NCI-H774 (cell line): Measurements from ENCODE around the gene TNFRSF13B.
"Not testable (repeated sequence)": the region's sequence is repeated elsewhere in the genome, so short reads cannot be mapped to it uniquely, and the experiment has no call there.

Source experiments
- DNase-seq: peaks from one replicate; lab custom pipeline; 2025; lab: John Stamatoyannopoulos, UW

Gene TNFRSF13B

DNA sequence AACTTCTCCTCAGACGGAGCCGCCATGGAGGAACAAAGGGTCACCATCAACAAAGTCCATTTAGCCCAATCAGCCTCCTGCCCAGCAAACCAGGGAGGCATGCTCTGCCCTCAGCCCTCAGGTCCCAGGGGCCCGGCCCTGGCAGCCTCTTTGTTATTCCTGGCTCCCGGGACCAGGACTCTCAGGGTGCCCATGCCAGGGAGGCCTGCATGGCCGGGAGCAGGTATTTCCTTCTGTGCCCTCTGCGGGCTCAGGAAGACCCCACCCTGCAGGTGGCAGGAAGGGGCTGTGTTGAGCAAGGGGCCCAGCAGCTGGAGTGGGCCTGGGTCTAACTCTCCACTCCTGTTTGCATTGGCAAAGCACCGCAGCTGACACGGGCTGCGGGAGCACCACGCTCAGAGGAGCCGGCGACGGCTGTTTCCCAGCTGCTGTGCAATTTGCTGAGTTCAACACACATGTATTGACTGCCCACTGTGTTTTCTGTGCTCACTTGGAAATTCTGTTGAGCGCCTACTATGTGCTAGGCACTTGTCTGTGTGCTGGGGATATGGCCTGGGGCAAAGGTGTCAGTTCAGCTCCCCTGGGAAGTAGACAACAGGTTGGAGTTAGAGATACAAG lies 33.2 kb upstream of the TNFRSF13B start:
- not testable (repeated sequence) for DNase-seq

GRCh38 chr17:17004251-17004996 lies 32.5 kb upstream of the TNFRSF13B start:
- no peak for DNase-seq

- DNase-seq = not testable (repeated sequence)
Measured at GRCh38 chr17:17002731-17003715, 31.1 kb upstream of the TNFRSF13B start.

DNA sequence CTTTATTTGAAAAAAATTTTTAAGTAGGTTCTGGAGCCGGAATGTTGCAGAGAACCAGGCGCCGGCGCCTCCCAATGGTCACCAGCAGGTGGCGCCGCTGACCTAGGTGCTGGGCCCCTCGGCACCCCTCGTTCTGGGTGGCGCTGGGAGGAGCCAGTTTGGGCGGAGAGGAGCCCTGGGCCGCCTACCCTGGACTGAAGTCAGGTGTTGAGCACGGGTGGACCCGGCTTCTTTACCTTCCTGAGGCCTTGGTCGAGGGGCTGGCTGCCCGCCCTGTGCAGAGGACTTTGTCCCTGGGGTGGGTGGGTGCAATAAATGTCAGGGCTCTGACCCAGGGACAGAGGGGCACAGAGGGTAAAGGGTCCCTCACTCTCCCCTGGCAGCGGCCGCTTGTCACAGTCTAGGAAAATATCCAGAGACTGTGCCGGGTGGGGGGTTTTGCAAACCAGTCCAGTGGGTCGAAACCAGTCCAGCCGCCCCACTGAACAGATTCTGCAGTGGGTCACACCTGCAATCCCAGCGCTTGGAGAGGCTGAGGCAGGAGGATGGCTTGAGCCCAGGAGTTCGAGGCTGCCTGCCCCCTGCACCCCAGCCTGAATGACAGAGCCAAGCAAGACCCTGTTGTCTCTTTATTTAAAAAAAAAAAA lies 30.1 kb upstream of the TNFRSF13B start:
- peak; percentile 29 for DNase-seq

GRCh38 chr17:17001076-17001777 lies 29.3 kb upstream of the TNFRSF13B start:
- no peak for DNase-seq

DNA sequence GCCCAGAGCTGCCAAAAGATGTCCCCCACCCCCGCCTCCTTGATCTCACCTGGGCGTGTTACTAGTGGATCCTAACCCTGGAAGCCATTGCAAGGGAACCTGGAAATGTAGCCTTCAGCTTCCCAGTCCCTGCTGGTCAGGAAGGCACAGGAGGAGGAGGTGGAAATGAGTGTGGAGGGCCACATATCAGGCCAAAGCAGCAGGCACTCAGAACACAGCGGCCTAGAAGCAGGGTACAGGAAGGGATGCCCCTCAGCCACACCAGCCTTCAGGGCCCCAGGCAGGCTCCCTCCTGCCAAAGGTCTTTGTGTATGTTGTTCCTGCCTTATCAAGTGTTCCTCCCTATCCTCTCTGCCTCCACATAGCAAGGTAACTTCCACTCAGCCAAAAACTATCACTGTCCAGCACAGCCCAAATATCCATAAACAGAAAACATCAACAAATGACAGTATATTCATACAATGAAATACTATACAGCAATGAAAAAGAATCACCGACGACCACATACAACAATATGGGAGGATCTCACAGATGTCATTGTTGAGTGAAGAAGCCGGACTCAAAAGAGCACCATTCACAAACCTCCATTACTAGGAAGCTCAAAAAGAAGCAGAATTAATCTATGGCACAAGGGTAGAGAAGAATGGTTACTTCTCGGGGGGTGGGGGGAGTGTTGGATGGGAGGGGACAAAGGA lies 28.2 kb upstream of the TNFRSF13B start:
- no peak for DNase-seq

DNA sequence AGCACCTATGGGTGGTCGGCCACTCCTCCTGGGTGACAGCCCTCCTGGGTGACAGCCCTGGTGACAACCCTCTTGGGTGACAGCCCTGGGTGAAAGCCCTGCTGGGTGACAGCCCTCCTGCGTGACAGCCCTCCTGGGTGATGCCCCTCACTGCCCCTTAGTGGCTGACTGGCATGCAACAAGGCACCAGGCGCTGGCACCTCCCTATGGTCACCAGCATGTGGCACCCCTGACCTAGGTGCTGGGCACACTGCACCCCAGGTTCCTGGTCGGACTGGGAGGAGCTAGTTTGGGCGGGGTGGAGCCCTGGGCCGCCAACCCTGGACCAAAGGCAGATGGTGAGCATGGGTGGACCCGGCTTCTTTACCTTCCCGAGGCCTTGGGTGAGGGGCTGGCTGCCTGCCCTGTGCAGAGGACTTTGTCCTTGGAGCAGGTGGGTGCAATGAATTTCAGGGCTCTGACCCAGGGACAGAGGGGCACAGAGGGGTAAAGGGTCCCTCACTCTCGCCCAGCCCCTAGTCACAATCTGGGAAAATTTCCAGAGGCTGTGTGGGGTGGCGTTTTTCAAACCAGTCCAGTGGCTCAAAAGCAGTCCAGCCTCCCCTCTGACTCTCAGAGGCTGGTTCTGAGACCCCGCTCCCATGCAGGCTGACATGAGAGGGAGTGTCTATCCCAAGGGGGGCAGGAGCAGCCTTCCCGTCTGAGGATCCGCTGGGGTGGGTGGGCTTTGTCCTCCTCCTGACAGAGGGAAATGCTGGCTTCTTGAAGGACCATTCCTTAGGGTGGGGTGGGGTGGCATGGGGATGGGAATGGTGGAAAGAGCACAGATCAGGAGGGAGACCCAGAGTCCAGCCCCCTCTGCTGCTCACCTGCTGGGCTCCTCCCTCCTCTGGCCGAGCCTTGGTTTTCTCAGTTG lies 25.9 kb upstream of the TNFRSF13B start:
- DNase-seq = no peak

DNA sequence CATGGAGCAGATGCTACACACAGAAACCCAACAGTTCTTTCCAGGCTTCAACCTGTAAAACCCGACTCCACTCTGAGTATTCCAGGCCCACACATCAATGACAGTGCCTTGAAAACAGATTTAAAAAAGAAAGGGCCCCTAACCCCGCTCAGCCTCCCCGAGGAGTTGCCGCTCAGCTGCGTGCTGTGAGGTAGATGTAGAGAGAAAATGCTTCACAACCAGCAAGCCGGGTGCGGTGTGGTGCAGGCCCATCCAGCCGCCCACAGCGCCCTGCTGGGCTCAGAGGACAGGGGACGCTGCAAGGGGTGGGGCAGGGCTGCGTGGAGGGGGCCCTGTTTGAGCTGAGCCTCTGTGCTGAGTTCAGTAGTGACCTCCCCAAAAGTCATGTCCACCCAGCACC lies 24.8 kb upstream of the TNFRSF13B start:
- DNase-seq = not testable (repeated sequence)

GRCh38 chr17:16995930-16996329 lies 24.0 kb upstream of the TNFRSF13B start:
- DNase-seq = no peak

GRCh38 chr17:16994631-16995030 lies 22.7 kb upstream of the TNFRSF13B start:
- DNase-seq = no peak

DNA sequence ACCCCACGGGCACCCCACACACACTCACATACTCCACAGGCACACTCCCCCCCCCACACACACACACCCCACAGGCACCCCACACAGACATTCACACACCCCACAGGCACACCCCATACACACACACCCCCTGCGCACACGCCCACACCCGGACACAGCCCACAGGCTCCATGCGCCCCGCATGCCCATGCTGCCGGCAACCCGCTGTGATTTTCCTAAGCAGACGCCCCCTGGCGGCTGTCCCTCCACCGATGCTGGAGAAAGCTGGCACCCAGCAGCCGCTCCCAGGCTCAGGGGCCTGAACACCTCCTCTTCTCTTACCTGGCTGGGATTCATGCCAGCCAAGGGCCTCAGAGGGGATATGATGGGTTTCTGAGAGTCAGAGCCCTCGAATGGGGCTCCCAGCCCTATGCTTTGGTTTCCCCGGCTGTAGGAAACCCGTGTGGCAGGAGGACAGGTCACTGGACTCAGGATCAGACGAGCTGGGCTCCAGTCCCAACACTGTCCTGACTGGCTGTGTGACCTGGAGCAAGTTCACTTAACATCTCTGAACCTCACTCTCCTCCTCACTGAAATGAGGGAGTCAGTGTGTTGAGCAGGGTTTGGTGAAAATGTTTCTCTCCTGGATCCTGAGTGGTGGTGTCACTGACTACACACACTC lies 19.6 kb upstream of the TNFRSF13B start:
- peak; percentile 23 for DNase-seq

DNA sequence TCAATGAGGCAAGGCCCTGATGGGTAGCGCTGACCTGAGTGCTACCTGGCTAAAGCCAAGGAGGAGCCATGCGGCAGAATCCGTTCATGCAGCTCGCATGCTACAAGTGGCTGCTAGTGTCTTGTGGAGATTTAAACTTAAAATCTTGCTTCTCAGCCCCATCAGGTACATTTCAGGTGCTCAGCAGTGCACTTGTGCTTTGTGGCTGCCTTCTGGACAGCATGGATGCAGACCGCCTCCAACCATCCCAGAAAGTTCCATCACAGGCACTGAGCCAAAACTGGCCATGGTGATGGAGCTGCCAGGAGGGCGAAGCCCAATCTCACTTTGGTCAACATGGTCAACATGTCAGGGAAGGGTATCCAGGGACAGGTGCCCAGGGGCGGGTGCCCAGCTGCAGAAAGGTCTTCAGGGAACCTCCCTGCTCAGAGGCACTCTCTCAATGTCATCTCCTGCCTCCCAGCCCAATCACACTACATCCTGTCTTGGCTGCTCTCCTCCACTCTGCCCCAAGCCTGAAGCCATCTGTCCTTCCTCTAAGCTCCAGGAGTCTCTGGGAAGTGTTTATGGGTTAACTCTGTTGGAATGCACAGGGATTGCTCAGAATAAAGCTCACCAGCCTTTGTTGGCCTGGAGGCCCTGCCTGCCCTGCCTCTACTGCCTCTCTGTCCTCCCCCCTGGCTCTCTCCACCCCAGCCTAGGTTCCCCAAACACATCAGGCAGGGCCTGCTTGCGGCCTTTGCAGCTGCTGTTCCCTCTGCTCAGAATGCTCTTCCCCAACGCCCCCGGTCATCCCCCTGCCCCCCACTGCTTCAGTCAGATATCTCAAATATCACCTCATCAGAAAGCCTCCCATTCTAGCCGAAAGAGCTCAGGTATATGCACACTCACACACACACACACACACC lies 18.3 kb upstream of the TNFRSF13B start:
- no peak for DNase-seq

GRCh38 chr17:16989230-16989952 lies 17.5 kb upstream of the TNFRSF13B start:
- DNase-seq = no peak

- DNase-seq = no peak
Measured at GRCh38 chr17:16988749-16989229, 16.9 kb upstream of the TNFRSF13B start.

DNA sequence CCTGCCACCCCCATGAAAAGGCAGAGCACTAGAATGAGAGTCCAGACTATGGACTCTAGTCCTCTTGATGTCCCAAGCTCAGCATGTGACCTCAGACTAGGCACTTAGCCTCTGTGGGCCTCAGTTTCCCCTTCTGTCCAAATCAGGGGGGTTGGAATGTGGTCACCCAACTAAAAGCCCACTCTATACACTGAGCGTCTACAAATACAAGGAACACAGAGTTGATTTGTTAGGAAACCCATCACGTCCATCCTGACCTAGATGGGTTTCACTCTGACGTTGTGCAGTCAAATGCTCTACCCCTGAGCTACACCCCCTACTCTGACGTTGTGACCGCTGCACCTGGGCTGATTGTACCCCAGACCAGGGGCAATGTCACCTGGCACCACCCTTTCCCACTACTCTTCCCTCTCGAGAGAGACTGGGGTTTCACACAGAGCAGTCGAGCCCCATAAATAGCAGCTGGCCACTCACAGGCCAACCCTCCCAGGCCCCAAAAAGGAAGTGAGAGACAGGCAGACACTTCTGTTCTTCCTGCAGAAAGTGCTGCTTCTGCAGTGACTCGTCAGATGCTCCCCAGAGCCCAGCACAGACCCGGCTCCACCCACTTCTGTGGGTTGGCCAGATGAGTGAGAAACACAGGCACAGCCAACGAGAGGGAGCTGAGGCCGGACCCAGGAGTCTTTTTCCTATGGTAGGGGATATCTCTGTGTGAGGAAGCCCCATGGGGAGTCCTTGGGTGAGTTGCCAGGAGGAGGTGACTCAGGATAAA lies 16.1 kb upstream of the TNFRSF13B start:
- DNase-seq = no peak

DNA sequence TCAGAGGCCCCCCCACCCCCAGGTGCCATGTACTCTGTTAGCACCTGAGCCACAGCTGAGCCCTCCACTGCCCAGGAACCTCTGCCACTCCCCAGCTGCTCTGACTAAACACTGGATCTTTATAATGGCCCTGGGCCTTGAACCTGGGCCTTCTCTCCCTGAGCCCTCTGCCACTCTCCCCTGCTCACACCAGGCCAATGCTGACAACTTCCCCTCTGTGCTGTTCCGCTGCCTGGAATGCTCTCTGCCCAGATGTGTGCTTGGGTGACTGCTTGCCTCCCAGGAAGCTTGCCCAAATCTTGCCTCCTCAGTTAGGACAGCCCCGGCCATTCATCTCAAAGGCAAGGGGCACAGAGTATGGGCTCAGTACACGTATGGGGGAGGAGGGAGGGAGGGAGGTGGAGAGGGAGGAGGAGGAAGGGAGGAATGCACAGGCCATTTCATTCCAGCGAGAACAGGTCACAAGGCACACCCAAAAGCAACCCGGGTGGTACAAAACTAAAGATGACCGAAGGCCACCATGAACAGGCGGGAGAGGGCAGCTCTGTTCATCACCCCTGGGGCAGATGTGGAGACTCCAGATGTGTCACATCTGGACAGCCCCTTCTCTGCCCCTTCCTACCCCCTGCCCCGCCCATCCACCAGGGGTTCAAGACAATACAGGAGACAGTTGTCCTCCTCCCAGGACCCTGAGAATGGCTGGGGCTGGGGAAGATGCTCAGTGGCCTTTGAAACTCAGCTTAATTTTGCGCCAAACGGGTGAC lies 15.3 kb upstream of the TNFRSF13B start:
- no peak for DNase-seq
